HG03159 (cell line): Measurements from ENCODE around the gene ADAMTS12.
"Not testable (repeated sequence)": the region's sequence is repeated elsewhere in the genome, so short reads cannot be mapped to it uniquely, and the experiment has no call there.

Experiments used
- ATAC-seq: cut with Tn5 transposase; IDR thresholded peaks from one replicate; pipeline ENCODE4 v1.9.1; 2021; ENCODE audit warnings: mild to moderate bottlenecking, moderate library complexity; ENCODE audit not compliant: unreplicated experiment

Gene ADAMTS12

DNA sequence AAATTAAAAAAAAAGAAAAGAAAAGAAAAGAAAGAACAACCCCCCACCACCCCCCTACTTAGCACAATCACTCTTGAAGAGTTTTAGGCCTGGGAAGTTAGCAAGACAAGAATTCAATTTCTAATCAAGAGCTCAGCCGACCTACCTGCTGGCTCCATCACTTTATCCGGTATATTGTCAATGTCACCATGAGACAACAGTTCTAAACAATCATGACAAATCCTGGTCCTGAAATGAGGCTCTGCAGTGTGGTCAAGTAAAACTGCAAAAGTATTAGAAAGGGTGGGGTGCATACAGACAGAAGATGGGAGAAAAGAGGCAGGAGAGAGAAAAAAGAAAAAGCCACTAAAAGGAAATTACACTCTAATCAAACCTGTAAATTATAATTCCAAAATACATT lies 287.3 kb downstream of the ADAMTS12 start:
- no peak for ATAC-seq

- no peak for ATAC-seq
Observed at GRCh38 chr5:33601881-33602280, 289.9 kb downstream of the ADAMTS12 start.

- no peak for ATAC-seq
Observed at GRCh38 chr5:33595303-33595702, 296.5 kb downstream of the ADAMTS12 start.

DNA sequence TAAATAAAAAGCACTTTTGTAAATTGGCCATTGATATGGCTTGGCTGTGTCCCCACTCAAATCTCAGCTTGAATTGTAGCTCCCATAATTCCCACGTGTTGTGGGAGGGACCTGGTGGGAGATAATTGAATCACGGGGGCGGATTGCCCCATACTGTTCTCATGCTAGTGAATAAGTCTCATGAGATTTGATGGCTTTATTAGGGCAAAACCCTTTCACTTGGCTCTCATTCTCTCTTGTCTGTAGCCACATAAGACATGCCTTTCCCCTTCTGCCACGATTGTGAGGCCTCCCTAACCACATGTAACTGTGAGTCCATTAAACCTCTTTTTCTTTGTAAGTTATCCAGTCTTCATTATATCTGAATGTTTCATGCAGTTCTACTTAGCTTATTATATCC lies 297.8 kb downstream of the ADAMTS12 start:
- ATAC-seq = no peak

- no peak for ATAC-seq
Observed at GRCh38 chr5:33592245-33592644, 299.5 kb downstream of the ADAMTS12 start.

DNA sequence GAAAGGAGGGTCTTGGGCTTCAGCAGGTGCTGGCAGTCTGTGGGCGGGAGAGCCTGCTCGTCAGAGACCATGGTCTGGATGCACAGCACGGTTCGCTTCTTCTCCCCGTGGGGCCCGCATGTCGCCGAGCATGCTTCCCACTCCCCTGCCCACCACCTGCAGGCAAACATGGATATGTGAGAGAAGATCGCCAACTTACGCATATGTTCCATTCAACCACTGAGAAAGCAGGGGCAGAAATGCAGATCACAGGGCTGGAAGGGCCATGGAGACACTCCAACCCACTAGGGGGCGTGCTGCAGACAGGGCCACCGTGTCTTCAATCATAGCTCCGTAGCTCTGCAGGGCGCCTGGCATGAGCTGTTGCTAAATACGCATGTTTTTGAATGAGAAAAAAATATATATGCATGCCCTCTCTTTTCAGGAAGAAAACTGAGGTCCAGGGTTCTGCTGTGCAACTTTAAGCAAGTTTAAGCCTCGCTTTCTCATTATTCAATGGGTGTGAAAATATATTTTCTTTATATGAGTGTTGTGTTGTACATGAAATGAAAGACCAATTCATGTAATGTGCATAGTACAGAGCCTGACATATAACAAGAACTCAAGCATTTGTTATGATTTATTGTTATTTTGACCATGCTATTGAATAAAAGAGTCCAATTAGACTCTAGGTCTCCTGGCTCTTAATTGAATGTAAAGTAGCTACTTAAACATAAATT lies 303.0 kb downstream of the ADAMTS12 start:
- peak; percentile 64 for ATAC-seq

DNA sequence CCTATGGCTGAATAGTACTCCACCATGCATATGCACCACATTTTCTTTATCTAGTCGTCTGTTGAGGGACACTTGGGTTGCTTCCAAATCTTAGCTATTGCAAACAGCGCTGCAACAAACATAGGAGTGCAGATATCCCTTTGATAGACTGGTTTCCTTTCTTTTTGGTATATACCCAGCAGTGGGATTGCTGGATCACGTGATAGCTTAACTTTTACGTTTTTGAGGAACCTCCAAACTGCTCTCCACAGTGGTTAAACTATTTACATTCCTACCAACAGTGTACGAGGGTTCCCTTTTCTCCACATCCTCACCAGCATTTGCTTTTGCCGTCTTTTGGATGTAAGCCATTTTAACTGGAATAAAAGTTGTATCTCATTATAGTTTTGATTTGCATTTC lies 308.5 kb downstream of the ADAMTS12 start:
- no peak for ATAC-seq

- no peak for ATAC-seq
Observed at GRCh38 chr5:33582417-33582816, 309.4 kb downstream of the ADAMTS12 start.

- no peak for ATAC-seq
Observed at GRCh38 chr5:33579789-33580188, 312.0 kb downstream of the ADAMTS12 start.

GRCh38 chr5:33579152-33579551 lies 312.6 kb downstream of the ADAMTS12 start:
- no peak for ATAC-seq

- no peak for ATAC-seq
Observed at GRCh38 chr5:33576726-33577590, 314.8 kb downstream of the ADAMTS12 start.

DNA sequence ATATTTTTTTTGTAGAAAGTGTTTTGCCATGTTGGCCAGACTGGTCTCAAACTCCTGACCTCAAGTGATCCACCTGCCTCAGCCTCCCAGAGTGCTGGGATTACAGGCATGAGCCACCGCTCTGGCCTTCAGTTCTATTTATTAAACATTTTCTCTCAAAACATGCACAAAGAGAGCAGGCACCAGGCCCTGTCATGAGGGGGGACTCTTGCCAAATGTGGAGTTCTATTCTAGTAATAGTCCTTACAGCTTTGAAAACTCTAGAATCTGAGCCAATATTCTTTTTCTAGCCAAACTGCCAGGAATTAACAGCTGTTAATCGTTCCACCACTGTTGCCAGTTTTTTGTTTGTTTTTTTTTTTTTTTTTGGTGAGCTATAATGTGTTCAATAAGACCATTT lies 326.5 kb downstream of the ADAMTS12 start:
- ATAC-seq = no peak

- ATAC-seq = no peak
Observed at GRCh38 chr5:33563983-33564908, 327.5 kb downstream of the ADAMTS12 start.

DNA sequence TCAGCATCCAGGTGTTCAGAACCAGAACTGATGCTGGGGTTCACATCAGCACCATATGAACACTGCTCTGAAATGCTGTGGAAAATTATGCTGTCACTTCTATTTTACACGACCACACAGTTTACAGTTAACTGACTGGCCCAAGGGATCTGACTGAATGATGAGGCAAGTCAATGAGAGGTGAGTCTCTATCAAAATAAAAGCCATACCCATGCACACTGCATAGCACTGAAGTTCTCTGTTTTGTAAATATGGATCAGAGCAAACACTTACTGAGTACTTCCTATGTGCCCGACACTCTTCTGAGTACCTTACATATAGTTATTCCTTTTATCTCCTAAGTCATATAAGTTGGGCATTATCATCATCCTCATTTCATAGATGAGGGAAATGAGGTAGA lies 328.3 kb downstream of the ADAMTS12 start:
- ATAC-seq = no peak

DNA sequence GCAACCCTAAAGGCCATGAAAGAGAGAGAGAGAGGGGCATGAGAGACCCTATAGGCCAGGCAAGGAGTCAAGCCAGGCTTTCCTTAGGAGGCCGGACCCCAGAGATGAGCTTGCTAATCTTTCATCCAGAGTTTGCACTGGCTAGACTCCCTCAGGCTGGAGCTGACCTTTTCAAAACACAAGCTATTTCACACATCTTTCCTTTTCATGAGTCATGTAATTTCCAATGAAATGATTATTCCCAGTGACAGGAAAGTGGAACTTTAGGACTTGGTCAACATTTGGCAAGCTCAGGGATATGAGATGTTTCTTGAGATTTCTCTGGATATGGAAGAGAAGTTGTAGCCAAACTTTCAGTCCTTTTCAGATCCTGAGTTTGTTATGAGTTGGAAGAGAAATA lies 333.3 kb downstream of the ADAMTS12 start:
- no peak for ATAC-seq

GRCh38 chr5:33557605-33558004 lies 334.2 kb downstream of the ADAMTS12 start:
- ATAC-seq = no peak

GRCh38 chr5:33556330-33557328 lies 335.2 kb downstream of the ADAMTS12 start:
- ATAC-seq = no peak

- ATAC-seq = no peak
Observed at GRCh38 chr5:33549982-33550567, 341.7 kb downstream of the ADAMTS12 start.

GRCh38 chr5:33539790-33540189 lies 352.0 kb downstream of the ADAMTS12 start:
- not testable (repeated sequence) for ATAC-seq

- ATAC-seq = no peak
Observed at GRCh38 chr5:33539212-33539611, 352.6 kb downstream of the ADAMTS12 start.
